Stimulated activated CD4-positive, alpha-beta T cell treated with anti-CD3 and anti-CD28 coated beads, Interleukin-4, amount 100 ng/mL, for 4 hours (primary cell): ENCODE measurements around the gene WNK3.
"Not testable (repeated sequence)": the region's sequence is repeated elsewhere in the genome, so short reads cannot be mapped to it uniquely, and the experiment has no call there.

Experiments used
- DNase-seq, 2 experiments: peaks; one replicate each; pipeline ENCODE4 v3.0.0-alpha.2; 2020

Gene WNK3

DNA sequence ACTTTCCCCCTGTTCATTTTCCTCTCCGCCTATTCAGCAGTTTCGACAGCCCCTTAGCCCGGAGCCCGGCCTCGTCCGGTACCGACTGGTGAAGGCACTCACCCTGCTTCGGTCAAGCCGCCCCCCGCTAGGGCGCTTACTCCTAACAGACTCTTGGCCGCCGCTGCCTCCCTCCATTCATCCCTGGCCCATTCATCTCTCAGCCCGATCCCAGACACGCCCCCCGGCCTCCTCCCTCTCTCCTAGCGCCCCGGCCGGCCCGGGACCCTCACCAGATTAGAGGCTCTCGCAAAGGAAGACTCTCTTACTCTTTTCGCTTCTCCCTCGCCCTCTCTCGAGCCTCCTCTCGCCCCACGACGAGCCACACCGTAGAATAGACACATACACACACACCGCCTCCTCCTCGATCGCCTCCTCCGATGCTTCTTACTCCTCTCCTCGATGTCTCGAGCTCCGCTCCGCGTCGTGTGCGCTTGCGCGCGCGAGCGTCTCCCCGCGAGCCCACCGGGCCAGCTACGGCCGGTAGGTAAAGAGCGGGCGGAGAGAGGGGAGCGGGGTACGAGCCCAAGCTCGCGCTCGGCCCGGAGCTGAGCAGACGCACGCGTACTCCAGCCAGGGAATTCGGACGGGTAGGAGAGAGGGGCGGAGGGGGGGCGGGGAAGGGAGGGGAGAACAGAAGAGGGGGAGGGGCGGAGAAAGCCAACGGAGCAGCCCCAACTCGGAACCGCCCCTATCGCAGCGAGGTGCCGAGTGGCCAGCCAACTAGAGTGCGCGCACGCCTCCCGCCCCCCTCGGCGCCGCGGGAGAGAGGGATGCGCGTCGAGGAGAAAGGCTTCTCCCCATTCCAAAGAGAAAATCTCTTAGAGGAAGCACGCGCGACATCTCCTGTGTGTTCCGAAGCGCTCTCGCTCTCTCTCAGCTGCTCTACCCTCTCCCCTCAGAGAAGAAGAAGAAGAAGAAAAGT, at the start of gene WNK3:
WNK3 (minus strand) TSS at position 633 of the 964 bp plus-strand sequence.
- DNase-seq: peak; percentile 41 to 47

DNA sequence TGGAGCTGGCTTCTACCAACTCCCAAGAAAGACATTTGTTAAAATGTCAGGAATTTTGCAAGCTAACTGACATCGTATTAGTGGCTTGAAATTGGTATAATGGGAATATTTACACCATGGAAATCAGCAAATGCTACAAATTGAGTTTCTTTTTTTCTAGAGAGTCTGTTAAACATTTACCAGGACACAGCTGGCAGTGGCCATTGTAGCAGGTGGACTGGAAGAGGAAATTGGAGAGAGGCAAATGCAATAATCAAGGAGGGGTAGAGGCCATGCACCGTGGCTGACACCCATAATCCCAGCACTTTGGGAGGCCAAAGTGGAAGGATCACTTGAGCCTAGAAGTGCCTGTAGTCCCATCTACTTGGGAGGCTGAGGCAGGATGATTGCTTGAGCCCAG, 49.4 kb upstream of the WNK3 start:
- DNase-seq: no peak

DNA sequence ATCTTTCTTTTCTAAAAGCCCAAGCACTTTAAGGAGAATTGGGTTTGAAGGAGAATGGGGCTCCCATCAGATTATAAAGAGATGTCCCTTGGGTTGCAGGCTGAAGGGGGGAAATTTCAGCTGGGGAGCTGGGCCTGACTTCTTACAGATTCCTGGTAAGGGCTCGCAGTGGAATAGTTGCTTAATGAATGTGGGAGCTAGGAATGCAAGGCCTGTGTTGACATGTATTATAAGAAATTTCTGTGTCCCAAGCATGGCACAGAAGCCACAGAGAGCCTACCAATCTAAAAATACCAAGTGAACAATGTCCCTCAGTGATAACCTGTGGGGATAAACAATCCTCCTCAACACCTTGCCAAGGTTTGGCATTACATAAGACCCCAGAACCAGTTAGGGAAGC, 39.3 kb upstream of the WNK3 start:
- no peak for DNase-seq

DNA sequence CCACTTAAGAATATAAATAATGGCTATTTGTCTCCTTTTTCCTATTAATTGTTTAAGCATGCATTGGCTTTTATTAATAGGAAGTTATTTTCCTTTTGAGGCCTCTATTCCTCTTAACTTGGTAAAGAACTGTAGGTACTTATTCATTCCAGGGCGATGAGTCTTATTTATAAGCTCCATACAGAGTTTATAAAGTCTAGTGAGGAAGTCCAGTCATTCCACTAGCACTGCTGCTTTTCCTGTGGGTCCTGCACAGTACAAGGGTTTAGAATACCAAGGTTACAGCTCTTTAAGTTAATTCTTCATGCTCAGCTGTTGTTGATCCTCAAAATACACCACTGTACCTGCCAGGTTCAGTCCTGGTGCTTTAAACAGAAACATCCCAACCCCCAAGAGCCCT, 28.5 kb upstream of the WNK3 start:
- DNase-seq: no peak

DNA sequence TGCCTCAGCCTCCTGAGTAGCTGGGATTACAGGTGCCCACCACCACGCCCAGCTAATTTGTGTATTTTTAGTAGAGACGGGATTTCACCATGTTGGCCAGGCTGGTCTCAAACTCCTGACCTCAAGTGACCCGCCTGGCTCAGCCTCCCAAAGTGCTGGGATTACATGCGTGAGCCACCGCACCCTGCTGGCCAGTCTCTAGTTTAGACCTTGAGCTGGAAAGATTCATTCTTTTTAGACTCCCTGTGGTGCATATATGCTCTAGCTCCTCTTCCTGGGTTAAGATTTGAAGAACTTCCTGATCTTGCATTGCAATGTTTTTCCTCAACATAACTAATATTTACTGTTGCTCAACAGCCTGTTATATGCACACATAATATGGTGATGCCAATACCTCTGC, 26.8 kb upstream of the WNK3 start:
- not testable (repeated sequence) for DNase-seq

DNA sequence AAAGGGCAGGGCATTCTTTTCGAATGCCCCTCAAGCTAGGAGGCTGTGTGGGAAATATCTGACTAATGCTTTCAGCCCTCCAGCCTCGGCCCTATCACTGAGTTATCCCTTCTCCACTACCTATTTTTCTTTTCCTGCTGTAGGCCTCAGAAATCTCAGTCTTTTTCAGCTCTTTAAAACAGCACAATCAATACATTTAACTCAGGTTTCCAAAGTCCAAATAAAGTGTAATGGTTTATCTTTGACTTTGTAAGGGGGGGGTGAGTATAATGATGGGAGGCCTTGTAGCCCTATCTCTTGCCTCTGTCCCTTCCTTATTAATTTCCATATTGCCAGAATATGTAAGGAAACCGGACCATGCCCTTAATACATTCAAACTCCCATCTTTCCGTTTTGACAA, 1.6 kb upstream of the WNK3 start:
- DNase-seq: no peak

DNA sequence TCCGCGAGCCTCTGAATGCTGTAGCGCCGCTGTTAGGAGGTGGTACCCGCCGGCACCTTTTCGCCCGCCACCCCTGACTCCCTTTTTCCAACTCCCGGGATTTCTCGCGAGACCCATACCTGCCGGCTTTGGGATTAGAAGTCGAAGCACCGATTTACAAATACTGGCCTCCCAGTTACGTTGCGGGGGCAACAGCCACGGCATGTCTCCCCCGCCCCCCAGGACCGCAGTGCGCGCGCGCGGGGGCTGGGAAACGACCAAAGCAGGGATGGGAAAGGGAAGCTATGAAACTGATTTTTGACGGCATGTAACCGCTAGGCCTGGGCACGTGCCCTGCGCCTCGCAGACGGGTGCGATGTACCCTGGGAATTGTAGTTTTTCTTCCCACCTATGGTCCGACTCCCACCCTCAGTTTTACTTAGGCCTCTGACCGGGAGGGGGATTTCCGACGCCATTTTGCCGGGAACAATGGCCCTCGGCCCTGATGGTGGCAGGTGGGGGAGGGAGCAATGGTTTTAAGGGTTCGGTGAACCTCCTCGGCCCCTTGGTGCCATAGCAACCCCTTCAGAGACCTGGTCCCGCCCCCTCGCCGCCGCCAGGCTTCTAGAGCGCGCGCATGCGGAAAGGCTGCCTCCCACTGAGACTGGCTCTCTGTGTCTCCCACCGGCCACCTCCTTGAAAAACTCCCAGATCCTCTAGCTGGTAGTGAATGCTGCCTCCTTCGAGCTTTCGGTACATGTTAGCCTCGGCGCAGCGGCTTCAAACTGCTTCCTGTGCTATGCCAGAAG, 772 bp upstream of the WNK3 start:
- DNase-seq: peak; percentile 46 to 48

DNA sequence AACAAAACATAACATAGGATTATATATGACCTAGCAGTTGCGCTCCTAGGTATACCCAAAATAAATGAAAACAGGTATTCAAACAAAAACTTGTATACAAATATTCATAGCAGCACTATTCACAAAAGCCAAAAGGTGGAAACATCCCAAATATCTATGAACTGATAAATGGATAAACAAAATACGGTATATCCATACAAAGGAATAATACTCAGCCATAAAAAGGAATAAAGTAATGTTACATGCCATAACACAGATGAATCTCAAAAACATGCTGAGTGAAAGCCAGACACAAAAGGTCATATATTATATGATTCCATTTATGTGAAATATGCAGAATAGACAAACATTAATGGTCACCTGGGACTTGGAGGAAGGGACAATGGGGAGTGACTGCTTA, 5.2 kb downstream of the WNK3 start:
- no peak for DNase-seq

DNA sequence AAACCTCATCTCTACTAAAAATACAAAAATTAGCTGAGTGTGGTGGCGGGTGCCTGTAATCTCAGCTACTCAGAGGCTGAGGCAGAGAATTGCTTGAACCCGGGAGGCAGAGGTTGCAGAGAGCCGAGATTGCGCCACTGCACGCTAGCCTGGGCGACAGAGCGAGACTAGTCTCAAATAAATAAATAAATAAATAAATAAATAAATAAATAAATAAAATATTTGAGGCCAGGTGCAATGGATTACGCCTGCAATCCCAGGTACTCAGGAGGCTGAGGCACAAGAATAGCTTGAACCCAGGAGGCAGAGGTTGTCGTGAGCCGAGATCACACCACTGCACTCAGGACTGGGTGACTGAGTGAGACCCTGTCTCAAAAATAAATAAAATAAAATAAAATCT, 20.5 kb downstream of the WNK3 start:
- DNase-seq: not testable (repeated sequence)

DNA sequence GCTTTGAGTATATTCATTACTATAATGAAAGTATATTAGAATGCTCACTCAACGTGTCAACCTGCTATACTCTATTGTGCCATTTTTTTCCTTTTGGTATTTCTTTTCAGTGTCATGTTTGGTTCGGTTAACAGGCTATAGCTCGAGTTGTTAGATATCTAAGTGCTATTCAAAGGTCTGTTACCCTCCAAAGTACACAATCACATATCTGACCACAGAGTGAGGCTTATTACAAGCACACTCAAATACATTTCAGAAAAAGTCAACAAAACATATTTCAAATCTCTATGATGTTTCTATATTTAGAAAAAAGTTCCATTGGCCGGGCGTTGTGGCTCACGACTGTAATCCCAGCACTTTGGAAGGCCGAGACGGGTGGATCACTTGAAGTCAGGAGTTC, 32.8 kb downstream of the WNK3 start:
- DNase-seq: no peak

DNA sequence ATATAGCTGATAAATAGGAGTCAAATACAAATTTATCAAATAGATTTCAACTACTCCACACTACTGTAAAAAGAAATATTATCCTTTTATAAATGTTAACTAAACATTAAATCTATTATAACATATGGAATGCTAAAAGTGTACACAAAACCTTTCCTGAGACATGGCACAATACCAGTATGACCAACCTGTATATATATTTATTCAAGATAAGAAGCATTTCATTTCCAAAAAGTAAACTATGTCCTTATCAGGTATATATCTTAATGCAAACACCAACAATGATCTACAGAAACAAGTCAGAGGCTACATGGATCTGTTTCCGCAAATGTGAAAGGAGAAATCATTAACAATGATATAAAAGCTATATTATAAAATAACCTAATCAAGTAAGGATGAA, 37.8 kb downstream of the WNK3 start:
- no peak for DNase-seq

DNA sequence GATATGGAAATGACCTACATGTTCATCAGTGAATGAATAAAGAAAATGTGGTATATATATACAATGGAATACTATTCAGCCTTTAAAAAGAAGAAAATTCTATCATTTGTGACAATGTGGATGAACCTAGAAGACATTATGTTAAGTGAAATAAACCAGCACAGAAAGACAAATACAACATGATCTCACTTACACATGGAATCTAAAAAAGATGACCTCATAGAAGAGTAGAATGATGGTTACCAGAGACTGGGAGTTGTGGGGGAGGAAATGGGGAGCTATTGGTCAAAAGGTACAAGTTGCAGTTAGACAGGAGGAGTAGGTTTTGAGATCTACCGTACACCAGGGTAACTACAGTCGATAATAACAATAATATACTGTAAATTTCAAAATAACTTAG, 51.5 kb downstream of the WNK3 start:
- no peak for DNase-seq

DNA sequence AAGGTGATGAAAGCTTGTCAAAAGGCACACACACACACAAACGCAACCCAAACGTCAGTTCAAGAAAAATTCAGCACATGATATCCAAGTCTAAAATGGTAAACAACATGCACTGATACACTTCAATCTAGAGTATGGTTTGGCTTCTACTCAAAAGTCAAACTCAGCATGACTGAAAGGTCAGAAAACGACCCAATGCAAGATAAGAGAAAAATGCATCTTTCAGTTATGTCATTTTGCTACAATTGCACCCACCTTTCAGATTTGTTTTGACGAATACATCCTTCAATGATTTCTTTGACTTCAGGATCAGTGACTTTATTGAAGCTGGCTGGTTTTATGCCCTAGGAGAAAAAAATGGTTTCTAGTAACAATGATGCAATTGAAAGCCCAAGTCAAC, 56.3 kb downstream of the WNK3 start:
- DNase-seq: no peak

DNA sequence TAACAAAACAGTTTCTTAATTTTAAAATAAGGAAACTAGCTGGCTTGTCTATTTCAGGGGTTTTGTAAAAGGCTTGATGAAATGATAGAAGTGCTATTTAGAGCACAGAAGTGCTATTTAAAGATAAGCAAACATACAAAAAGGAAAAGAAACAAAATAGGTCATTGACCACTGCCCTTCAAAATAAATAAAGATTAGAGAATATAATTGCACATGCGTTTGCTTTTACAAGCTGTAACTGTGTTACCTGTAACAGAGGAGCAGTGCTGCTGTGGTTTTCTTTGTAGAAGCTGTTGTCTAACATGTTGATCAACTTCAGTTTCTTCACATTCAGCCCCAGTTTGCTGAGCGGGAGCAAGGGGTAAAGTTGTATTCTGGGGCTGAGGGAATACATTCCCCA, 63.5 kb downstream of the WNK3 start:
- no peak for DNase-seq

DNA sequence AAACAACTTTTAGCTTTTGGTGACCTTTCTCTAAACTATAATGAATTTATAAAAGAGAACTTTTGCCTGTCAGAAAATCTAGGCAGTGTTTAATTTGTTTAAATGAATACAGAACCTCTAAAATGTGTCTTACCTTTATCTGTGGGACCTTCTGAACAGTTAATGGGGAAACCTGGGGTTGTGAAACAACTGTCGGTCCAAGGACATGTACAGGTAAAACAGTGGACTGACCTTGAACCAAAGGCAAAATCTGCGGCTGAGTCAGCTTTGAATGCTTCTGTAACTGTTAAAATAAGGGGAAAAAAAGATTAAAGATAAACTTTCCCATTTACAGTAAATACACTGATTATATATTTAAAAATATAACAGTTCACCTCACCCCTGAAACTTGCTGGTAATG, 65.1 kb downstream of the WNK3 start:
- DNase-seq: no peak

DNA sequence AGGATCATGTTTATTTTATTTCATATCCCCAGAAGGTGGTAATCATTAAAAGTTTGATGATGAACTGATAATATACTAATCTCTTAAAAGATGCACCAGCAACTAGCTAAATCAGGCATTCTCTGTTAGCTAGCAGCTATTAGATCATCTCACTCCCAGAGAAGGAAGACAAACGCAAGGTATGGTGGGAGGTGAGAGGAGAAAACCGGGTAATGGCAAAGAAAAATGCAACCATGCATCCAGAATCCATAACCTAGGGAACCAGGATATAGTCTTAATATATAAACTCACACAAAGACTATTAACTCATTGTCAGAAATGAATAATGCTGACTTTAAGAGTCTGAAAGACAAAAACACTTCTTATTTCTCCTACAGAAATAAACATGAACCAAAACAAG, 66.1 kb downstream of the WNK3 start:
- DNase-seq: no peak

DNA sequence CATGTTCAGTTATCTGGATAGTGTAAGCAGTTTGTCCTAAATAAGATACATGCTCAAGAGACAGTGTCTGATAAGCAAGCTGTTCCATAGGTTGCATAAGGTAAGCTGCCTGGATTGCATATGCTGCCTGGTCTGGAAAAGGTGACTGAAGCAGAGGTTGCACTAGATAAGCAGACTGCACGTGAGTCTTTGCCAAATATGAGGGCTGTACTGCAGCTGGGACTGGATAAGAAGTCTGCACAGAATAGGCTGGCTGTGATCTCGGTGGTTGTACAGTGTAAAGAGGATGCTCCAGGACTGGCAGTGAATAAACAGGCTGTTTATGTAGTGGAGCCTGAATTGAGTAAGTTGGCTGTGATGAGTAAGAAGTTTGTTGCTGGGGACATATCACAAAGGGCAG, 68.9 kb downstream of the WNK3 start:
- no peak for DNase-seq

DNA sequence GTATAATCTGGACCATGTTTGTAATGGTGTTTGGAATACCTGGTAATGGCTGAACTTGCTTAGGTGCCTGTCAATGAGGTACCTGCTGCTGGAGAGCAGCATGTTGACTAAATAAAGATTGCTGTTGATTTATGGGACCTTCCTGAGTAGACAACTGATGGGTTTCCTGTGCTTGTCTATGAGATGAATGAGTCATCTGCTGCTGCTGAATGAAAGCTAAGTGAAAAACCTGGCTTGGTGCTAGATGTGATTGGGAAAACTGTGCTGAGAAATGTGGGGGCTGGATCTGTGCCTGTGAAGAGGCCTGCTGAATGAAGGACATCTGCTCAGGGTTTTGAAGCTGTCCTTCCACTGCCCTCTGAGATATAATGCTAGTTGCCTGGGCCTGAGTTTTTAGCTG, 69.6 kb downstream of the WNK3 start:
- no peak for DNase-seq

DNA sequence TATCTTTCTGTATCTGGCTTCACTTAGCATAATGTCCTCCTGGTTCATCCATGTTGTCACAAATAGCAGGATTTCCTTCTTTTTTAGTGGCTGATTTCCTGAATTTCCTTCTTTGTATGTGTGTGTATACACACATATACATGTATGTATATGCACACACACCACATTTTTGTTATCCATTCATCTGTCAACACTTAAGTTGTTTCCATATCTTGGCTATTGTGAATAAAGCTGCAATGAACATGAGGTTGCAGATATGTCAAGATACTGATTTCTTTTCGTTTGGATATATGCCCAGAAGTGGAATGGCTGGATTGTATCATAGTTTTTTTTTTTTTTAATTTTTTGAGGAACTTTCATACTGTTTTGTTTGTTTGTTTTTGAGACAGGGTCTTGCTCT, 76.2 kb downstream of the WNK3 start:
- no peak for DNase-seq

DNA sequence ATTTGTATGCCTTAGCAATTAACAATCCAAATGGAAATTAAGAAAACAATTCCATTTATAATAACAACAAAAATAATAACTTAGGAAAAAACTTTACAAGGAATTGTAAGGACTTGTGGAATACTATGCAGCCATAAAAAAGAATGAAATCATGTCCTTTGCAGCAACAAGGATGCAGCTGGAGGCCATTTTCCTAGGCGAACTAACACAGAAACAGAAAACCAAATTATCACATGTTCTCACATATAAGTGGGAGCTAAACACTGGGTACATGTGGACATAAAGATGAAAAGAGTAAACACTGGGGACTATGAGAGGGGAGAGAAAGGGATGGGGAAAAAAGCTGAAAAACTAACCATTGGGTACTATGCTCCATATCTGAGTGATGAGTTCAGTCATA, 77.4 kb downstream of the WNK3 start:
- no peak for DNase-seq

DNA sequence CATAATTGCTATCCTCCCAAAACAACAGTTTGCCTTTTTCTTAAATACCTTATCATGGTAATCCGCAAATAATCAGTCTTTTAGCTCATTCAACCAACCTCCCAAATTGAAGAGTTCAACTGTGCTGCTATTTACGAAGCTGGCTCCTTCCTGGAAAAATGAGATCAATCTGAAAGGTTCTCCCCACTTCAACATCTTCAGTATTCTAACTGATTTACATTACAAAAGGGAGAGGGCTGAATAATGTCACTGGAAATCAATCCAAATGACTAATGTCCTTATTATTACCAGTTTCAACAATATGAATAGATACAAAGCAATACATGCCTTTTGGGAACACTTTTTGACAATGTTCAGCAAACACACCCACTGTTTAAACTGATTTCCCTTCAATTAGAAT, 86.2 kb downstream of the WNK3 start:
- no peak for DNase-seq

DNA sequence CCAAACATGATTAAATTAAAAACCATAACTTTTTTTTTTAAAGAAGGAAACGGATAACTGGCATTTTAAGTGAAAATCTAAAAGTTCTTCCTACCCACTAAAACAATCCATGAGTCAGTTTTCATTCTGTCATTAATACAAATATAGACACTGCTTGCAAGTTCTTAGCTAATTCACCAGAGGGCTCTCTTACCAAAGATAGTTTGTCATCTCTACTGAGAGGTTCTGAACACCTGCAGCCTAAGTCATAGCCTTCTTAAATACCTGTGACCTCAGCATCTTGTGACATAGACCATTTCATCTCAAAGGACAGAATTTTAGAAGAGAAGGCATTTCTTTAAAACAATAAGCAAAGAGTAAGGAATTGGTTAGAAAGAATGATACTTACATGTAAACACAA, 109.5 kb downstream of the WNK3 start:
- DNase-seq: no peak

DNA sequence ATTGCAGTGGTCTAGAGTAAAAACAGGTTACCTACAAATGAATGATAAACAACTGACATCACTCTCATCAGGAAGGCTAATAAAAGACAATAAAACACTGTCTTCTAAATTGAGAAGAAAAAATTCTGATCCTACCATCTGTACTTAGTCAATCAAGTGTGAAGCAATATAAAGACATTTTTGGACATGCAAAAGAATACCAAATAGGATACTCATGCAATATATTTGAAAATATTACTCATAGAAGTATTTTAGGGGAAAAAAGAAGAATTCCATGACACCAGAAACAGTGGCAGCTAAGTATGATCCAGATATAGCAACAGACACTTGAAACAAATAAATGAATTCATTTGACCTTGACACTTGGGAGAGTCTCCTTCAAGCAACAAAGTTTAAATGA, 111.0 kb downstream of the WNK3 start:
- DNase-seq: no peak

DNA sequence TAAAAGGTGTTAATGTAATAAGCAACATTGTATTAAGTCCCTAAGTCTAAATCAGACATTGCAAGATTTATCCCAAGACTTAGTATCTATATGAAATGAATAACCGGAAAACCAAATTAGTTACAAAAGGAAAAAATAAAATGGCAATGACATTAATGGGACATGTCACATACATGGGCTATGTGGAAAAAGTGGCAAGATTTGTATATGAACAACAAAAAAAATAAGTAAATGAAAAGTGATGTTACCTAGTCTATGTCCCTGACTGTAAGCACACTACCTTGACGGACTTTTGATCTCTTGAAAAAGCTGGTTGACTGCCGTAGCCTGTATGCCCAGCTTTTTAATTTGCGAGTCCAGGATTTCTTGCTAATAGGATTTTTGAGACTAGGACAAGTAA, 119.3 kb downstream of the WNK3 start:
- DNase-seq: no peak
